ENCODE results near the gene DTD1. TPM values are rescaled to one million over a fixed set of nuclear protein-coding genes. Genes with fewer than 3 reads are reported as not detected.

Gene DTD1
- total RNA-seq, 2 donors from 2014 or later, result 15.5 to 16.9 TPM

GRCh38 chr20:18728870-18729224, 141.0 kb downstream of the DTD1 start:
- H3K27me3 ChIP-seq, result no peaks in the 10 kb centered on the region
- TF ChIP-seq, protein P1, sequence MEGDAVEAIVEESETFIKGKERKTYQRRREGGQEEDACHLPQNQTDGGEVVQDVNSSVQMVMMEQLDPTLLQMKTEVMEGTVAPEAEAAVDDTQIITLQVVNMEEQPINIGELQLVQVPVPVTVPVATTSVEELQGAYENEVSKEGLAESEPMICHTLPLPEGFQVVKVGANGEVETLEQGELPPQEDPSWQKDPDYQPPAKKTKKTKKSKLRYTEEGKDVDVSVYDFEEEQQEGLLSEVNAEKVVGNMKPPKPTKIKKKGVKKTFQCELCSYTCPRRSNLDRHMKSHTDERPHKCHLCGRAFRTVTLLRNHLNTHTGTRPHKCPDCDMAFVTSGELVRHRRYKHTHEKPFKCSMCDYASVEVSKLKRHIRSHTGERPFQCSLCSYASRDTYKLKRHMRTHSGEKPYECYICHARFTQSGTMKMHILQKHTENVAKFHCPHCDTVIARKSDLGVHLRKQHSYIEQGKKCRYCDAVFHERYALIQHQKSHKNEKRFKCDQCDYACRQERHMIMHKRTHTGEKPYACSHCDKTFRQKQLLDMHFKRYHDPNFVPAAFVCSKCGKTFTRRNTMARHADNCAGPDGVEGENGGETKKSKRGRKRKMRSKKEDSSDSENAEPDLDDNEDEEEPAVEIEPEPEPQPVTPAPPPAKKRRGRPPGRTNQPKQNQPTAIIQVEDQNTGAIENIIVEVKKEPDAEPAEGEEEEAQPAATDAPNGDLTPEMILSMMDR (IDR thresholded peaks at IDR 0.05), result no peak
- no peak overlapping the region for H3K27ac ChIP-seq
- H3K4me3 ChIP-seq, result no peak overlapping the region
- H3K9me3 ChIP-seq, result no peaks in the 10 kb centered on the region
- DNase-seq (ENCODE audit: low spot score), result no peak
- H3K36me3 ChIP-seq, result no peaks in the 10 kb centered on the region
- no peaks in the 10 kb centered on the region for H3K4me1 ChIP-seq

DNA sequence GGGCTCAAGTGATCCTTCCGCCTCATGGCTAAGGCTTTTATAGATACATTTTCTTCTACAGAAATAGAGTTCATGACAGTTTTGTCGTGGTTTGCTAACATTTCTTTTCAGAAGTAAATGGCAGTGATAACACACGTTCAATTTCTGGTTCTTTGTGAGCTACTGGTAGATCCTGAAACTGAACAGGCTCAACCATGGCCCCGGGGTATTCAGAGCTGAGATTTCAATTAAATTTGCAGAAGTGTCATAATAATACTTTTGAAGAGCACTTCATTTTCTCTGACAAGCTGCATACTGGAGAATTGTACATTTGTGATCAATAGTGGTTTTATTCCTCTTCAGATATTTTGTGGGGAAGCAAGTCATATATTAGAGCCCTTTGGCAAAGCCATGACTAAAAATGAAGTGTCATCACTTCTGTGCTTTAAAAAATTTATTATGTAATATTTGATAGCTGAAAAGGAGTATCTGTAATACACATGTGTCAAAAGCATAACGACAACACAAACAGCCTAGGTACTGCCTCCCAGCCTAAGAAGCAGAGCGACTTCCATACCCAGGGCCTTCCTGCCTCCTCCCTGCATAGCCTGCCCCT, 141.5 kb downstream of the DTD1 start:
- TF ChIP-seq, protein P1 (IDR thresholded peaks at IDR 0.05), result no peak
- H3K4me3 ChIP-seq, result no peak overlapping the region
- H3K36me3 ChIP-seq, result no peaks in the 10 kb centered on the region
- H3K9me3 ChIP-seq, result no peaks in the 10 kb centered on the region
- no peaks in the 10 kb centered on the region for H3K4me1 ChIP-seq
- DNase-seq (ENCODE audit: low spot score), result no peak
- H3K27ac ChIP-seq, result no peak overlapping the region
- H3K27me3 ChIP-seq, result no peaks in the 10 kb centered on the region

GRCh38 chr20:18731940-18732339, 144.1 kb downstream of the DTD1 start:
- H3K27me3 ChIP-seq, result no peaks in the 10 kb centered on the region
- H3K9me3 ChIP-seq, result no peaks in the 10 kb centered on the region
- no peak for DNase-seq (ENCODE audit: low spot score)
- no peaks in the 10 kb centered on the region for H3K36me3 ChIP-seq
- H3K4me3 ChIP-seq, result no peak overlapping the region
- TF ChIP-seq, protein P1 (IDR thresholded peaks at IDR 0.05), result no peak
- no peak overlapping the region for H3K27ac ChIP-seq
- H3K4me1 ChIP-seq, result no peaks in the 10 kb centered on the region

DNA sequence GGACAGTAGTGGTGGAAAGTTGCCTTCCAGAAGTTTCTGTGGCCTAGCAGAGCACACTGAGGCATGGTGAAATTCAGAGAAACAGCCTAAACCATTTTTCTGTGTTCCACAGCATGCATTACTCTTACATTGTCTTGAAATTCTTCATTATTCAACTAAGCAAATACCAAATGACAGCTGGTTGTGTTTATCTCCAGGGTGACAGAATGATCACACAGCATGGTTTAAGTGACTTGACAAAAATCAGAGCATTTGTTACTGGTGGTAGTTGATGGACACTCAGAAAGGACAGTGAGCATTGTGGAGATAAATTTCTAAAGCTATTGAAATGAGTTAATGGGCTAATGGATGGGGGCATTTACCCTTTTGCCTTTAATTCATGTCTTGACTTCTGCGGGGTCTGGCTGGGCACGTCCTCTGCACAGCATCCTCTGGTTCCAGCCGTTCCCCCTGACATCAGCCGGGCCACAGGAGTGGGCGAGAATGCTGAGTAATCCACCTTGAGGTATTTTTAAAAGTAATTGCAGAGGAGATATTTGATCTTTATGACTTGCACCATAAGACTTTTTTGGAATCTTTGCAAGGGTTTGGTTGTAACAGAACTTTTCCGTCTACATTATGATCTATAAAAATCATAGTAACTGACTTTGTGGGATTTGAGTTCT, 146.8 kb downstream of the DTD1 start:
- Histone ChIP-seq H3K36me3 (no peaks in the 10 kb centered on the region), H3K4me3 (no peak overlapping the region), H3K27ac (no peak overlapping the region), H3K4me1 (peaks cover 0 to 6% of the 10 kb centered on the region in 2 donors), H3K9me3 (no peaks in the 10 kb centered on the region), H3K27me3 (no peaks in the 10 kb centered on the region)
- DNase-seq (ENCODE audit: low spot score), result no peak
- TF ChIP-seq, protein P1 (IDR thresholded peaks at IDR 0.05), result no peak

DNA sequence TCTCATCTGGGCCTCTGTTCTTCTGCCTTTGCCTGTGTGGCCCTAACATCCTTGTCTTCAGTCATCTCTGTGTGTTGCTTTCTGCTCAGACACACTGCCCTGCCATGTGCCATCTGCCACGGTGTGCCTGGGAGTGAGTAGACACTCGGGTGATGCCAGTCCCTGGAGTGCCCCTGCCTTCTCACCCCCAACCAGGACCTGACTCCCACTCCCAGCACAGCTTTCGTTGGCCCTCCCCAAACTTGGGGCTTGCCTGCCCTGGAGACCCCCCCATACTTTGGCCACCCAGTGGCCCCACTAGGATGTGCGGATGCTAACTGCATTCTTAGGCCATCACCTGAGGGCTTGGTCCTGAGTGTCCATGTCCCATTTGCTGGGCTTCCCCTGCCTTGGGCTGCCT, 149.3 kb downstream of the DTD1 start:
- H3K4me1 ChIP-seq, result peaks cover 0 to 6% of the 10 kb centered on the region in 2 donors
- no peaks in the 10 kb centered on the region for H3K36me3 ChIP-seq
- H3K27ac ChIP-seq, result no peak overlapping the region
- H3K27me3 ChIP-seq, result no peaks in the 10 kb centered on the region
- TF ChIP-seq, protein P1 (IDR thresholded peaks at IDR 0.05), result no peak
- no peak for DNase-seq (ENCODE audit: low spot score)
- H3K9me3 ChIP-seq, result no peaks in the 10 kb centered on the region
- no peak overlapping the region for H3K4me3 ChIP-seq

DNA sequence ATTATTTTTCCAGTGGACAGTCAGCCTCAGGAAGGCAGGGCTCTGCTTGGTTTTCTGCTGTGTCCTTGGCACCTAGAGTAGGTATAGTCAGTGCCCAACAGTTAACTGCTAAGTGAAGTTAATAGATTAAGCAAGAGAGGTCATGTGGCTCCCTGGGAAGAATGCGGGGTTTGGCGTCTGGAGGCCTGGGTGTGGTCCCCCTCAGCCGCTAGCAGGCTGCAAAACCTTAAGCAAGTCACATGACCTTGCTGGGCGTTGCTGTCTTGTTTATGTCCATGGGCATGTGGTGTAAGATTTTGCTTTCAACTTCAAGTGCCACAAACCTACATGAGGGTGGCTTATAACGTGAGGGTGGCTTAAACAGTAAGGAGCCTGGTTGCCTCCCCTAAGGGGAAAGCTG, 150.2 kb downstream of the DTD1 start:
- TF ChIP-seq, protein P1 (IDR thresholded peaks at IDR 0.05), result no peak
- Histone ChIP-seq H3K4me1 (peaks cover 0 to 6% of the 10 kb centered on the region in 2 donors), H3K27me3 (no peaks in the 10 kb centered on the region), H3K27ac (no peak overlapping the region), H3K4me3 (no peak overlapping the region), H3K9me3 (no peaks in the 10 kb centered on the region), H3K36me3 (no peaks in the 10 kb centered on the region)
- no peak for DNase-seq (ENCODE audit: low spot score)
